NCI-H82 (cell line): Measurements from ENCODE around the gene CSF1.

Experiments
- DNase-seq: peaks from one replicate; lab custom pipeline; 2025; lab: John Stamatoyannopoulos, UW

Gene CSF1

DNA sequence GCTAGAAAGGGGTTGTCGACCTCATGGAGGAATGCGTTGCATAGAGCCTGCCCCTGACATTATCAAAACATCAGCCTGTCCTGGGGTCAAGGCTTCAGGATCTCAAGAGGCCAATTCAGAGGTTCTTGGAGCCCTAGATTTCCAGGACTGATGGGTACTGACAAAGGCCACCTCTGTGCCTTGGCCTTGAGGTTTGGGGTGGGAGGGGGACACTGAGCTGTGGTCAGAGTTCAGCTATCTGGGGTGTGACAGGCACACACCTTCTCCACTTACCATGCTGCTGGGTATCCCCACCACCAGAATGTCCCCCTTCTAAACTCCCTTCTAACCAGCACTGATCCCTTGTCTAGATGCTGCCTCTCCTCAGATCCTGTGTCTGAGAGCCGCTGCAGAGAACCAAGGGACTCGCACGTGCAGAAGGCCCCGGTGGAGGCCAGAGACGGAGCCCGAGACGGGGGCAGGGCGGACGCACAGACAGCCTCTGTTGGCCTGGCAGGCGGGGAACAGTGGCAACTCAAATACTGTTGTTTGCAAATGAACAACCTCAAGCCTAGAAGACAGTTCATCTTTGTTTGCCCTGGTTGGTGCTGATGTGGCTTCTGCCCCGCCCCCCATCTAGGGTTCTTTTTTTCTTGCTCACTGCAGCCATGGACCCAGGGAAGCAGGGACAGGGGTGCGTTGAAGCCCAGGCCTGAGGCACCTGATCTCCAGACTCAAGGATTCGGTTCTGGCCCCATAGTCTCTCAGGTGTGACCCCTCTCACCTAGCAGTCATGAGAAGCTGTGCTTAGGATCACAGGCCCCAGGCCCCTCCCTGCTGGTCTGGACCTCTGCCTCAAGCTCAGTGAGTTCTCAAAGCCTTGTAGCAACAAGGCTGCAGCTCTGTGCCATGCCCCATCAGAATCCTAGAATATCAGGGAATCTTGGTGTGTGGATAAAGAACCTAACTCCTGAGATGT, 28.1 kb upstream of the CSF1 start:
- no peak for DNase-seq

DNA sequence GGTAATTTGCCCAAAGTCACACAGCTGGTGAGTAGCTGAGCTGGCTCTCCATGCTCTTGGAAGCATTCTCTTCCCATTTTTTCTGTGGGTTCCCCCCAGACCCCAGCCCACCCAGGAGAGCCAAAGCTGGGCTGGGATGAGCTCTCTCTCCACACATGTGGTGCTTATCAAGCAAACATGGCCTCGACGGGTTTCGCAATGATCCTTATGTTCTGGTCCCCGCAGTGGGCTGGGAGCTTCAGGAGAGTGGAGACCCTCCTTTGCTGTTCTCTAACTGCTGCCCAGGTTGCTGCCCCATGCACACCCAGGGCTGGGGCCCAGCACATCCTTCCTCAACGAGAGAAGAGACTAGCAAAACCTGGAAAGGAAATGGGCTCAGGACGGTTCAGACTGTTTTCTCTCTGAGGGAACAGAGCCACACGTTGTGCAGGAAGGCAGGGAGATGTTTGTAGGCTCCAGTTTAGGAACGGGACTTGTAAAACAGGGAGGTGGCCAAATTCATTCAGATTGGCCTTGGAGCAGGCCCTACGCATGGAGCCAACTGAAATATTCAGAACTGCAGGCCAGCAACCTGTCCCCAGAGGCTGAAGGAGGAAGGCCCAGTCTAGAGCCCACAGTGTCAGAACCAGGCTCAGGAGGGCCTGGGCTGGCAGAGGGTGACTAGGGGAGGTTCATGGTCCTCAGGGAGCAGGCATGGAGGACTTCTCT, 27.2 kb upstream of the CSF1 start:
- DNase-seq: no peak

DNA sequence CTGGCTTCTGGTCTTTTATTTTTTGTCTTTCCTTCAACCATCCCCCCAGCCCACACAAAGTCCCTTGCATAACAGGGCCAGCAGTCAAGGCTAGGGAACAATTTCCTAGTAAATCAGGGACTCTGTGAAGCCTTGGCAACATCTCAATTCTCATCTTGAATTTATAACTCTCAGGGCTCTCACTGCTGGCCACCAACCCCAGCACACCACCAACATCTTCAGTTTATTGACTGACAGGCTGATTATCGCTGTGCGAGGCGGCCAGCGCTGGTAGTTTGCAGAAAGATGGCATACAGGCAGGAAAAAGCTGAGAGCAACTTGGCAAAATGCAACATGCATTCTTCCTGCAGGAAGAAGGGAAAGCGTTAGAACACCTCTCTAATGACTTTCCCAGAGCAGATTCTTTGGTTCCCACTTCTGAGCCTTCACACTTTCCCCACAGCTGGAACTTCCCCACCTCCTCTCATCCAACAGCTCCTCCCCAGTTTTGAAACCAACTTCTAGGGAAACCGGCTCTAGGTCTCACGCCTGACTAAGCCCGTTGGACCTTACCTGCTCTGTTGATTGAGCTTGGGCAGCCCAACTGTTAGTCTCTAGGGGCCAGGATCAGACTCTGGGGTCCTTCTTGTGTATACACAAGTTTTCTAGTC, 26.3 kb upstream of the CSF1 start:
- no peak for DNase-seq

DNA sequence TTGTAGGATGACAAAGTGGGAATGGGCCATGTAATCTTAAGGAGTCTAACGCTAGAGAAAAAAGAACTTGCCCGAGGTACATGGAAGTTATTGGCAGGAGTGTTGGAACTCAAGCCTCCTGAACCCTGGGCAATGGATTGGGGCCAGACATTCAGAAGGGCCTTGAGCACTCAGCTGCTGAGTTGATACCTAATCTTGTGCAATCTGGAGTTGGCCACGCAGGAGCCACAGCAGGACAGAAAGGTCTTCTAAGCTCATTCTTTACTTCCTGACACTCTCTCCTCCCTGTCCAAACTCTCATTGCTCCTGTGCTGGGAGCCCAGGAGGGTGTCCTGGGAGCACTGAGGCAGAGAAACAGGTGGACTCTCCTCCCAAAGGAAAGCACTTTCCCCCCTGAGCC, 25.1 kb upstream of the CSF1 start:
- no peak for DNase-seq

DNA sequence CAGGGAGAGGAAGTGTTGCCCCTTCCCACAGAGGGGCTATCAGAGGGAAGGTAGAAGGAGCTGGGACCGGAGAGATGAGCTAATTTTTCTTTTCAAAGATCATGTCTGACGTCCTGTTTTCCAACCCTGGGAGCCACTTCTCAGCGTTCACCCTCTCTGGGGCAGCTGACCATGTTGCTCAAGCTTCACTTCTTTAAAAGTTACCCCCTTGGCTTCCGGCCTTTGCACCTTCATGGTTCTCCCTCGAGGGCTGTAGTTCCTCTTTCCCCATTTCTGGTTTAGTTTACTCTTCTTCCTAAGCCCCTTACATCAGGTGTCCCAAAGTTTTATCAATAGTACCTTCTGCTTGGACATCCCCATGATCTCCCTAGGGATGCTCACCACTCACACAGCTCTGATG, 23.8 kb upstream of the CSF1 start:
- no peak for DNase-seq

DNA sequence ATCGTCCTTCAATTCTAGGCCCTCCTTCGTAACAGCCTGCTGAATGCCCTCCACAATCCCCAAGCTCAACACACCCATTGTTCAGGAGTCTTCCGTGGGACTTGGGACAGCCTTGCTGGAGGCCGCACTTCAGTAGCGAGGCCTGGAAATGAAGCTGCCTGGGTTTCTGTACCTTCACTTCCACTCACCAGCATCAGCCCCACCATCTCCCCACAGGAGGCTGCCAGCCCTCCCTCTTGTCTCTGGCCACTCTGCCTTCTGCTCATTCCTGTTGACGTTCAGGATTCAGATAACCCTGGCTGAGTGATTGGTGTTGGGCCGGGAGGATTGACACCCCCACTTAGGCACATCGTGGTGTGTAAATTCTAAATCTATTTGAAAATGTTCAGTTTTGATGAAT, 23.4 kb upstream of the CSF1 start:
- DNase-seq: no peak

DNA sequence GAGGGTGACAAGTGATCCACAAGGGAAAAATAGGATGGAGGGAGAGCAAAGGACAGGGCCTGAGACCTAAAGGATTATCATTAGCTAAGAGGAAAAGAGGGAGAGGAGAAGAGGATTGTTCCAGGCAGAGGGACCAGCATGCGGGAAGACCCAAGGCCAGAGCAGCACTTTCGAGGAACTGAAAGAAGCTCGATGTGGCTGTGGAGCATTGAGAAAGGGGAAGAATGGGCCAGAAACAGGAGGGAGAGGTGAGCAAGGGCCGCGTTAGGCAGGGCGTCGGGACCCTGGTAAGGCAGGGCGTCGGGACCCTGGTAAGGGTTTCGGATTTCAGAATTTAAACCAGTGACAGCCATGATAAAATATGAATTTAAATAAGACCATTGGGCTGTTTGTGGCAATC, 22.8 kb upstream of the CSF1 start:
- no peak for DNase-seq

DNA sequence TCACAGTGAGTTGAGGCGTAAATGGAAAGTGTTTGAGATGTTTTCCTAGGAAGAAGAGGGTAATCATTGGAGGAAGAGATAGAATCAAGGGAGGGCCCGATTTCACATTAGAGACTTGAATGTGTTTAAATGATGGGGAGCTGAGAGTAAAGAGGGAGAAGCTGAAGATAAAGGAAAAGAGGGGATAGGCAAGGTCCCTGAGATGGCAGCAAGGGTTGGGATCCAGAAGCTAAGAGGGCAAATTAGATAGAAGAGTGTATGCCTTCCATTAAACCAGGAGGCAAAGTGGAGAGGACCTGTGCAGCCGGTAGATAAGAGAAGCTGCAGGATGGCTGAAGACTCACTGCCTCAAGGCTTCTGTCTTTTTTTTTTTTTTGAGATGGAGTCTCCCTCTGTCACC, 21.6 kb upstream of the CSF1 start:
- DNase-seq: no peak

DNA sequence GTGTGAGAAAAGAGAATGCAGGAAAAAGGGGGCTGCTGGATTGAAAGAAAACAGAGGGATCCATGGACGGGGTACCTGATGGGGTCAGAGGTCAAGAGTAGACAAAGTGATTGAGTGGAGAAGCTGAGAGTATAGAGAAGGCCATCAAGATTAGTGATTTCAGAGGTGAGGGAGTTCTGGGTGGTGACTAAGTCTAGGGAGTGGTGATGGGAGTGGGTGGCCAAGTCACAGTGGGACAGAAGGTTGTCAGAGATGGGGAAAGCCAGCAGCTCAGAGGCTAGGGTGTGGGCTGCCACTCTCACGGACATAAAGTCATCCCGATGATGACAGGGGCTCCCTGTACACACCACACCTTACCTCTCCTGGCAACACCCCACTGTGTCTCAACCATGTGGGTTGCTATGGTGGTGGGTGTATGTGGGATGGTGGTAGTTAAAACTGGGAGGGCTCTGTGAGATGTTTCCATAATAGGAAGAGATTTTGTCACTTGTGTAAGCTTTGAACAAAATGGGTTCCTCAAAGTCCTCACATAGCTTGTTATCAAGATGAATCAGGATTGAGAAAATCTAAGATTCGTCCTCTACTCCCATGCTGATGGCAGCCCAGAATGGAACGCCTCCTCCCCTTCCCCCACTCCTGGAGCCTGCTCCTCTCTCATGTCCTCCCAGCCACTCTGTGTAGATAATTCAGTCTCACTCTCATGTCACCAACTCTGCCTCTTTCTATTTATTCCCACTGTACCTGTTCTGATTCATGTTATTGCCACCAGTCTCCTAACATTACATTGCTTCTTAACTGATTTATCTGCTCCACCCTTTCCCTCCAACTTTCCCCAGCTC, 20.3 kb upstream of the CSF1 start:
- no peak for DNase-seq

DNA sequence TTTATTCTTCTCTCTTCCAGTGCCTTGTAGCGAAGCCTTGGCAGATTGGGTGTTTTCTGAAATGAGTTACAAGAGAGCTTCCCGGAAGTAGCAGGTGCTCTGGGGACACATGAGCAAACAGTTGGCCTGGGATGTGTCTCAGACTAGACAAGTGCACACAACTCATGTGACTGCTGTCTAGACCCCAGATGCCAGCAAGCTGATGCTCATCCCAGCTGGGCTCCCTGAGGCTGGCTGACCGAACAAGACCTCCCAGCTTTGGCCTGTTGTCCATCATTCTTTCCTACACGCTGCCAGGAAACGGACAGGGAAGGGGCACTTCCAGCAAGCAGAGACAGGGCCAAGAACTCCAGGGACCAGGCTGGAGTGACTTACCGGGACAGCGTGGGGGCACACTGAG, 18.7 kb upstream of the CSF1 start:
- DNase-seq: no peak

DNA sequence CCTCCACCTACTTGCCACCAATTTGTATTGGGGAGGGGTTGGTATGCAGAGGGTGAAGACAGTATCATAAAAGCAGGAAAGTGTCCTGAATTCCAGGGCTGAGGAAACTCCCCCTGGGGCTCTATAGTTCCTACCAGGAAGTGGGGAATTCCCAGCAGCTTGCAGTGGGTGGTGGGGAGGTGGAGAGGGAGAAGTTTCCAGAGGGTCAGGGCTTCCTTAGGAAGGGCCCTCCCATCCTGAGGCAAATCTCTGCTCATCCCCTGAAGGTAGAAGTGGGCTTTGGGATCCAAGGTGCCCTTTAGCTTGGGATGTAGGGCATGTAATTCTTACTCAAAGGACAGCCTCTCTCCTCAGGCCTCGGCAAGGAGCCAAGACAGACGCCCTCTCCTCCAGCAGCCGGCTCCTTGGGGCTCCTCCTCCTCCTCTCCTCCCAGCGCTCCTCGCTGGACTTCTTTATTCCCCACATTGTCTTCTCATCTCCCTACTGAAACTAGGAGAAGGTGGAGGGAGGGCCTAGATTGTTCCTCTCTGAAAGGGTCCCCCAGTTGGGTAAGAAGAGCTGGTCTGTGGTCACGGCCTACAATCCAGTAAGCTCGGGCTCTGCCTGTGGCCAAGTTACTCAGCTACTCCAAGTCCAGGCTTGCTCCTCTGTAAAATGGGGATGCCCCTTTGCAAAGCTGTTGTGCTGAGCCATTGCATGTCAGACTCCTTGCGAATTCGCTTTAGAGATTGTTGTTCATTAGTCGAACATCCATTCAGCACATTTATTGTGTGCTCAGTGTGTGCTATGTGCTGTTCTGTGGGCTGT, 17.9 kb upstream of the CSF1 start:
- no peak for DNase-seq

DNA sequence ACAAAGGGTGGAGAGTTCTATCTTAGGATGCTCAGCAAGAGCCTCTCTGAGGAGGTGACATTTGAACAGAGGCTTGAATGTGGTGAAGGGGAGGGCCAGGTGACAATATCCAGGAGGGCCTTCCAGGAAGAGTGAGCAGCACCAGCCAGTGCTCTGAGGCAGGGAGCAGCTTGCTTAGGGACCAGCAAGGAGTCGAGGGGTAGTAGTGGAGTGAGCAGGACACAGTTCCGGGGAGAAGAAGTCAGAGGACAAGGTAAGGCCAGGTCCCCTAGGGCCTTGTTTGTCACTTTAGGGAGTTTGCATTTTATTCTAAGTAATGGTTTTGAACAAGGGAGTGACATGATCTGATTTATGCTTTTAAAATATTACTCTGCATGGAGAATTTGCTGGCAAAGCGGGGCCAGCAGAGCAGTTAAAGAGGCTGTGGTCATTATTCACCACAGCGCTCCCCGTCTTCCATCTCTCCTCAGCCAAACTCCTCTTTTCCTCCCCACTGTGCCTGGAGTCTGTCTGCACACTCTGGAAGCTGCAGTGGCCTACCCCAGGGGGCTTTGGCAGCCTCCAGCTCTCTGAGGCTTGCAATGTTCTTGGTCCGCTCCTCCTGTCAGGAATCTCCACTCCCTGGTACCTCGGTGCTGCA, 17.0 kb upstream of the CSF1 start:
- DNase-seq: no peak

DNA sequence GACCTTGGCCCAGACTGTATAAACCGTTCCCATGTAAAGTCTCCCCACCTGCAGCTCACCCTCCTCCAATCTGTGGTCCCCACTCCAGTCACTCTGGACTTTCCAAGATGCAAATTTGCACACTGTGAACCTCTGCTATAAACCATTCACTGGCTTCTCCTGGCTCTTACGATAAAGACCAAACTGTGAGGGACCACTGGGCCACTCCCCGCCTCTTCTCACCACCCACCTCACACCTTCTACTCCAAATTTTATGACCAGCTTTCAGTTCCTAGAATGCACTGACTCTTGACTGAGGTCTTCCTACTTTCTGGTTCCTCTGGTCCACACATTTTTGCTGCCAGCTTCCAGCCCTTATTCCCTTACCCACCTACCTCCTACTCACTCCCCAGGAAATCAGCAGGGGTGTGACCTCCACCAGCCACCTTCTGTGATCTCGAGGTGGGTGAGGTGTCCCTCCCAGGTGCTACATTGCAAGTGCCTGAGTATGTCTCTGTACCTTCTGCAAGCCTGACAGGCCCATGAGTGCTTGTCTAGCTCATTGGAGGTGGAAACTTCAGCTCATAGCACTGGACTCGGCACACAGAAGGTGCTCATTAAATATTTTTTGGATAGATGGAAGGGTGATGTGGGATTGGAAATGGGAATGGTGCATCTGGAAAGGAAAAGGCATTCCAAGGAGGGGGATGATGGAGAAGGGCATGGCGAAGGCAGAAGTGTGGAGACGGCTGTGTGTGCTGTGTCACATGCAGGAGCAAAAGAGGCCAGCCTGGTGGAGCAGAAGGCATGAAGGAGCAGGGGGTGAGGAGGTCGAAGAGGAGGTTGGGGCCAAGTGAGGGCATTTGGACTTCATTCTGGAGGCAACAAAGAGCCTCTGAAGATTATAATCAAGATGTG, 15.6 kb upstream of the CSF1 start:
- DNase-seq: no peak

DNA sequence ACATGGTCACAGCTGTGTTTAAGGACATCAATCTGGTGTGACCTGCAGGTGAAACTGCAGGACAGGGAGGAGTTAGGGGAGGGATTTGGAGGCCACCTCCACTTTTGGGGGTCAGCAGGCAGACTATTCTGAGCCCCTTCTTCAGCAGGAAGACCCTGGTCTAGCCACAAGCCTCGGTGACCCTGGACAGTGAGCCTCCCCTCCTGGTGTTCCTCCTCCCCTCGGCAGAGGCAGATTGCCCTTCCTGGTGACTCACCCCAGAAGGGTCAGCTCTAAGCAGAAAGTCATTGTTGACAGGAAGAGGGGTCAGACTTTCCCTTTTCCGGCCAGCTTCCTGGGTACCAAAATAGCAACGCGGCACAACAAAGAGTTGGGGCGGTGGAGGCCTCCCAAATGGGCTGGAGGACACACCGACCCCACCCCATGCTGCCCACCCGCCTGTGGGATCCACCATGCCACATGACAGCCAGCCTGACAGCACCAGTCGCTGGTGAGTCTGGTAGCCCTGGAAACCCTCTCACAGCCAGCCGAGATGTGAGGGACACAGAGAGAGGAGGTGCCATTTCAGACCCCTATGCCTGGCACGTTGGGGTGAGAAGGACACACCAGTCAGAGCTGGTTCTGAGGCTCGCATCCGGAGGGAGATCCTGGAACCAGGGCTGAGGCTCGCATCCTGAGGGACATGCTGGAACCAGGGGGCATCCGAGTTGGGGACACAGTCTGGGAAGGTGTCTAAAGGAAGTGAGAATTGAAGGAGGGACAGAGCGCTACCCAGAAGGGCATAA, 14.7 kb upstream of the CSF1 start:
- DNase-seq: no peak

DNA sequence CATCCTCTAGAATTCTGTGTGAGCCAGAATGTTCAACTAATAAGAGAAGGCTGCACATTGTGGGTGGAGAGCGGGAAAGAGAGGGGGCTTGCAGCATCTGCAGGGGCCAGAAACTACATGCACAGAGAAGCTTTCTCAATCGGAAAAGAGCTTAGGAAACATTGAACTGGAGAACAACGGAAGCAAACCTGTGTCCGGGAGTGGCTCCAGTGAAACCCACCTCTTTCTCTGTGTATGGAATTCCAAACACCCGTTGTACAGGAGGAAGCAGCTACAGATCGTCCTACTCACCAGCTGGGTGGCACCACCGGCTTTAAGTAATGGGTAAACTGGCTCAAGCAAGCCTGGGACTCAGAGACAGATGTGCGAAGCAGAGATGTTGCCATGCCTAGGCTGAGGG, 14.0 kb upstream of the CSF1 start:
- no peak for DNase-seq

DNA sequence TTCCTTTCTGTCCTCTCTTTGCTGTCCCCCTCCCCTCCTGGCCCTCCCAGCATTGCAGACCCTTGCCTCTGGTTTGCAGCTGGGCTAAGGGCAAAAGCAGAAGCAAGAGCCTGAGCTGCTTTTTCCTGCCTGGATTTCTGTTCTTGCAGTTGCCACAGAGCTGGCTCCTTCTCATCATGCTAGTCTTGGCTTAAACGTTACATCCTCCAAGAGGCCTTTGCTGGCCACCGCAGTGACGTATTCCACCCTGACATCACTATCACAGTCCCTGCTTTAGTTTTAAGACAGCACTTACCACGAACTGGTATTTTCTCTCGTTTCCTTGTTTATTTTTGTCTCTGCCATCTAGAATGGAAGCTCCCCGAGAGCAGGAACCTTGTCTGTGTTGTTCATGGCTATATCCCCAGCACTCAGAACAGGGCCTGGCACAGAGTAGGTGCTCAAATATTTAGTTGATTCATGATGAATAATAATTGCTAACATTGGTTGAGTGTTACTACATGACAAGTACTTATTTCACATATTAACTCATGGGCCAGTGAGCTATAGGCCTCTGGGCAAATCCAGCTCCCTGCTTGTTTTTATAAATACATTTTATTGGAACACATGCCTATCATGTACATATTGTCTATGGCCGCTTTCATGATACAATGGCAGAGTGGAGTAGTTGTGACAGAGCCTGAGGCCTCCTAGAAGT, 13.2 kb upstream of the CSF1 start:
- no peak for DNase-seq

DNA sequence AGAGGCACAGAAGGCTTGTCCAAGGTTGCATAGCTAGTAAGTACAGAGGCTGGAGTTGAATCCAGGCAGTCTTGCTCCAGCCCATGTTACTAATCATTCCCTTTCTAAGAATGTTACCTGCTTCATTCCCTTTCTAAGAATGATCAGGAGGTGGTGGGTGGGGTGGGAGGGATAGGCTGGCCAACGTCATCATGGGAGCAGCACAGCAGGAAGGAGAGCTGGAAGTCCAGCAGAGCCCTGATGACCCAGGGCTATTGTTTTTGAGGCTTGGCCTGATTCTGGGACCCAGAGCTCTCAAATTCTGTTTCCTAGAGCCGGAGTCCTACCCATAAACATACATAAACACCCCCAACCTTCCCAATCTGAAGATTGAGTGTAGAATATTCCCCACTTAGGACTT, 11.8 kb upstream of the CSF1 start:
- no peak for DNase-seq

DNA sequence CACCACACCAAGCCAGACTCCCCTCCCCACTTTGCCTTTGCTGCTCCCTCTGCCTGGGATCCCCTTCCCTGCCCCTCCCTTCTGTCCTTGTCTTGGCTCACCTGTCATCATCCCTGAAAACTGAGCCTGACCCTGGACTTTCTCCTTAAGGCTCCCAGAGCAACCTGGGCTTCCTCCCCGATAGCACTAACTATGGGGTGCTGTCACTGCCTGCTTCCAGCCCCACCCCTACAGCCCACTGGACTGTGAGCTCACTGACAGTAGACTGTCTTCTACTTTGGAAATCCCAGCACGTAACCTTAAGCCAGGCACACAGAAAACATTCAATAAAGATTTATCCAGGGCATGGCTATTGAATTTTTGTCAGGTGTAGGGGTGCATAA, 9.5 kb upstream of the CSF1 start:
- DNase-seq: no peak
